ENCODE results near the gene CIDEA.

The CIDEA gene

GRCh38 chr18:12295389-12296086 is 41.4 kb downstream of the CIDEA start:
- DNase-seq (ENCODE audit: extremely low read depth, insufficient read length) = no peak
- no peaks in the 10 kb centered on the region for H3K27me3 ChIP-seq (replicated peaks; ENCODE audit: control insufficient read depth, insufficient read depth, low read length)
- no peak overlapping the region for H3K4me3 ChIP-seq (replicated peaks; ENCODE audit: low read depth, low read length)
- no peaks in the 10 kb centered on the region for H3K36me3 ChIP-seq (ENCODE audit: control insufficient read depth, insufficient read depth, low read length)
- no peak for TF ChIP-seq CTCF (IDR thresholded peaks at IDR 0.05; ENCODE audit: insufficient read depth, low read length, poor library complexity, severe bottlenecking)

DNA sequence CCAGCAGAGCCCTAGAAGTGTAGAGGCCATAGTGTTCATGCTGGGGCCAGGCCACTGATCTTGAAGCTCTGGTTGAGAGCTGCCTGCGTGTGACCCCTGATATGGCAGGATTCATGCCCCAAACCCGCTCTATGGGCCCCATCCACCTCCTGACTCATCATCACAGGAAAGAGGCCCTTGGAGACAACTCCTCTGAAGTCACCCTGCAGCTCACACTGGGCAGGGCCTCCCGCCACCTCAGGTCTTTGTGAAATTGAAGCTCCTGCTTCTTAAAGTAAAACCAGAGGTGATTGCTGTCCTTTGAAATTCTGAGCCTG is 41.9 kb downstream of the CIDEA start:
- no peak for DNase-seq (ENCODE audit: extremely low read depth, insufficient read length)

GRCh38 chr18:12296457-12296856 is 42.3 kb downstream of the CIDEA start:
- Histone ChIP-seq H3K4me3 (replicated peaks; ENCODE audit: low read depth, low read length) (no peak overlapping the region), H3K36me3 (ENCODE audit: control insufficient read depth, insufficient read depth, low read length) (no peaks in the 10 kb centered on the region), H3K27me3 (replicated peaks; ENCODE audit: control insufficient read depth, insufficient read depth, low read length) (no peaks in the 10 kb centered on the region)
- no peak for DNase-seq (ENCODE audit: extremely low read depth, insufficient read length)
- TF ChIP-seq CTCF (IDR thresholded peaks at IDR 0.05; ENCODE audit: insufficient read depth, low read length, poor library complexity, severe bottlenecking) = no peak

More for the DNA sequence above, 41.9 kb downstream of the CIDEA start:
- no peak overlapping the region for H3K4me3 ChIP-seq (replicated peaks; ENCODE audit: low read depth, low read length)
- TF ChIP-seq CTCF (IDR thresholded peaks at IDR 0.05; ENCODE audit: insufficient read depth, low read length, poor library complexity, severe bottlenecking) = no peak
- H3K27me3 ChIP-seq (replicated peaks; ENCODE audit: control insufficient read depth, insufficient read depth, low read length) = no peaks in the 10 kb centered on the region
- H3K36me3 ChIP-seq (ENCODE audit: control insufficient read depth, insufficient read depth, low read length) = no peaks in the 10 kb centered on the region

- DNase-seq (ENCODE audit: extremely low read depth, insufficient read length) = no peak
- H3K4me3 ChIP-seq (replicated peaks; ENCODE audit: low read depth, low read length) = no peak overlapping the region
- TF ChIP-seq CTCF (IDR thresholded peaks at IDR 0.05; ENCODE audit: insufficient read depth, low read length, poor library complexity, severe bottlenecking) = no peak
- no peaks in the 10 kb centered on the region for H3K36me3 ChIP-seq (ENCODE audit: control insufficient read depth, insufficient read depth, low read length)
- no peaks in the 10 kb centered on the region; the same call in 1 of the 2 replicates for H3K27me3 ChIP-seq (replicated peaks; ENCODE audit: control insufficient read depth, insufficient read depth, low read length)
Observed at GRCh38 chr18:12299862-12300261, 45.7 kb downstream of the CIDEA start.

- no peak for TF ChIP-seq CTCF (IDR thresholded peaks at IDR 0.05; ENCODE audit: insufficient read depth, low read length, poor library complexity, severe bottlenecking)
- Histone ChIP-seq H3K27me3 (replicated peaks; ENCODE audit: control insufficient read depth, insufficient read depth, low read length) (peaks cover 2% of the 10 kb centered on the region; the same call in 1 of the 2 replicates), H3K4me3 (replicated peaks; ENCODE audit: low read depth, low read length) (no peak overlapping the region), H3K36me3 (ENCODE audit: control insufficient read depth, insufficient read depth, low read length) (no peaks in the 10 kb centered on the region)
- no peak for DNase-seq (ENCODE audit: extremely low read depth, insufficient read length)
Observed at GRCh38 chr18:12301263-12302005, 47.3 kb downstream of the CIDEA start.
